GM23338 (cell line): ENCODE data around the gene PDXK. TPM values are rescaled to one million over a fixed set of nuclear protein-coding genes. Genes with fewer than 3 reads are reported as not detected.

Experiments
- ATAC-seq: fragments of 200-7000 bp; cut with Tn5 transposase; 3 replicates; pipeline ENCODE4 v1.9.1; 2020
- DNase-seq: peaks from one replicate; pipeline ENCODE4 v3.0.0-alpha.2; 2015; ENCODE audit warnings: low spot score
- H2AFZ ChIP-seq: fragments of 200-600 bp; sonication (generic); 2 replicates; pipeline ENCODE4 v1.8.0; 2016; ENCODE audit warnings: antibody characterized with exemption, mild to moderate bottlenecking, moderate library complexity
- H3F3A ChIP-seq: fragments of 200-600 bp; sonication (generic); replicated peaks from 2 replicates; pipeline ENCODE4 v1.8.0; 2017; ENCODE audit warnings: antibody characterized with exemption, mixed run types, low read depth
- H3K27ac ChIP-seq: fragments of 200-600 bp; sonication (generic); 2 replicates; pipeline ENCODE4 v1.6.1; 2016; ENCODE audit warnings: low read depth
- H3K27me3 ChIP-seq: fragments of 200-600 bp; sonication (generic); 2 replicates; pipeline ENCODE4 v1.8.0; 2016; ENCODE audit warnings: mild to moderate bottlenecking, mixed run types, moderate library complexity; ENCODE audit not compliant: insufficient read depth
- H3K36me3 ChIP-seq: fragments of 200-600 bp; sonication (generic); 2 replicates; pipeline ENCODE4 v1.8.0; 2016; ENCODE audit warnings: mild to moderate bottlenecking; ENCODE audit not compliant: insufficient read depth
- H3K4me1 ChIP-seq: fragments of 200-600 bp; sonication (generic); 2 replicates; pipeline ENCODE4 v1.8.0; 2016; ENCODE audit warnings: mild to moderate bottlenecking, moderate library complexity; ENCODE audit not compliant: insufficient read depth
- H3K4me2 ChIP-seq: fragments of 200-600 bp; sonication (generic); 2 replicates; pipeline ENCODE4 v1.7.1; 2017; ENCODE audit warnings: mixed run types
- H3K4me3 ChIP-seq: fragments of 200-600 bp; sonication (generic); 2 replicates; pipeline ENCODE4 v1.6.1; 2016; ENCODE audit warnings: mixed run types
- H3K79me2 ChIP-seq: fragments of 200-600 bp; sonication (generic); replicated peaks from 2 replicates; pipeline ENCODE4 v1.8.0; 2017; ENCODE audit warnings: mild to moderate bottlenecking; ENCODE audit not compliant: insufficient read depth
- H3K9me2 ChIP-seq: fragments of 200-600 bp; sonication (generic); 2 replicates; pipeline ENCODE4 v1.8.0; 2017; ENCODE audit not compliant: insufficient read depth
- H4K20me1 ChIP-seq: fragments of 200-600 bp; sonication (generic); replicated peaks from 2 replicates; pipeline ENCODE4 v1.8.0; 2017; ENCODE audit warnings: mild to moderate bottlenecking; ENCODE audit not compliant: insufficient read depth
- H3K27ac Mint-ChIP-seq: 2 replicates; pipeline ENCODE4 v1.8.0; 2020; ENCODE audit warnings: inconsistent platforms, mild to moderate bottlenecking, moderate library complexity, mixed read lengths
- H3K27me3 Mint-ChIP-seq: 3 replicates; pipeline ENCODE4 v1.8.0; 2022; ENCODE audit warnings: low read depth, mild to moderate bottlenecking, moderate library complexity, mixed read lengths, inconsistent platforms; ENCODE audit not compliant: insufficient read depth, poor library complexity
- H3K36me3 Mint-ChIP-seq: 3 replicates; pipeline ENCODE4 v1.8.0; 2021; ENCODE audit warnings: low read depth, mild to moderate bottlenecking, inconsistent platforms, moderate library complexity, mixed read lengths
- H3K4me1 Mint-ChIP-seq: 3 replicates; pipeline ENCODE4 v1.8.0; 2020; ENCODE audit warnings: mild to moderate bottlenecking, inconsistent platforms, mixed read lengths
- H3K4me3 Mint-ChIP-seq: 3 replicates; pipeline ENCODE4 v1.8.0; 2021; ENCODE audit warnings: moderate library complexity, mild to moderate bottlenecking, inconsistent platforms, mixed read lengths
- H3K9me3 Mint-ChIP-seq: 3 replicates; pipeline ENCODE4 v1.8.0; 2020; ENCODE audit warnings: moderate library complexity, mild to moderate bottlenecking, inconsistent platforms, mixed read lengths
- CREB1 ChIP-seq: fragments of 250-450 bp; sonication (Bioruptor Pico); IDR thresholded peaks from 2 replicates; pipeline ENCODE4 v1.5.0; 2020; ENCODE audit warnings: low read depth, mild to moderate bottlenecking, moderate library complexity
- EZH2 ChIP-seq: fragments of 200-600 bp; sonication (generic); IDR thresholded peaks from one replicate; pipeline ENCODE4 v1.8.0; 2017; ENCODE audit warnings: antibody characterized with exemption, mild to moderate bottlenecking, low read depth; ENCODE audit not compliant: unreplicated experiment
- EZH2phosphoT487 ChIP-seq: fragments of 200-600 bp; sonication (generic); IDR thresholded peaks from one replicate; pipeline ENCODE4 v1.8.1; 2018; ENCODE audit warnings: antibody characterized with exemption; ENCODE audit not compliant: unreplicated experiment
- JUNB ChIP-seq: IDR thresholded peaks from one replicate; pipeline ENCODE4 v1.6.1; 2016; ENCODE audit warnings: antibody characterized with exemption; ENCODE audit not compliant: unreplicated experiment
- NANOG ChIP-seq: IDR thresholded peaks from 2 replicates; pipeline ENCODE4 v1.6.1; 2016; ENCODE audit warnings: antibody characterized with exemption, borderline replicate concordance
- POLR2AphosphoS5 ChIP-seq: IDR thresholded peaks from 2 replicates; pipeline ENCODE4 v1.6.1; 2016; ENCODE audit warnings: antibody characterized with exemption, low read depth
- STAT1 ChIP-seq: IDR thresholded peaks from one replicate; pipeline ENCODE4 v1.6.1; 2016; ENCODE audit warnings: antibody characterized with exemption; ENCODE audit not compliant: unreplicated experiment
- ZNF114 ChIP-seq: fragments of 250-450 bp; sonication (Bioruptor Pico); IDR thresholded peaks from 2 replicates; pipeline ENCODE4 v1.5.0; 2020; ENCODE audit warnings: mild to moderate bottlenecking, moderate library complexity
- ZNF331 ChIP-seq: fragments of 250-450 bp; sonication (Bioruptor Pico); IDR thresholded peaks from 2 replicates; pipeline ENCODE4 v1.5.0; 2020; ENCODE audit warnings: low read depth, mild to moderate bottlenecking, moderate library complexity
- polyA plus RNA-seq: library from polyadenylated mRNA; unstranded; fragments of >200 nt; fragmentation: Nextera tagmentation; extraction: Ambion mirVana; gene quantifications from 2 replicates; pipeline ENCODE4 v1.2.1, GENCODE V29; 2016
- total RNA-seq: library from RNA; depleted of rRNA; stranded (reverse); fragments of >200 nt; shearing (Covaris generic); gene quantifications from 2 replicates; pipeline ENCODE4 v1.2.3, GENCODE V29; 2014
- TF ChIP-seq, protein P1 (sequence below), 2 experiments: fragments of 200-600 bp in 1 of 2; sonication (generic) in 1 of 2; conservative IDR thresholded peaks; 2 replicates each; pipeline versions ENCODE4 v1.5.1 to v1.6.1; 2016 to 2017; ENCODE audit warnings: antibody characterized with exemption in 2 of 2, low read depth in 2 of 2, mild to moderate bottlenecking in 2 of 2, moderate library complexity in 1 of 2
- TF ChIP-seq, protein P2 (sequence below): fragments of 250-450 bp; sonication (Bioruptor Pico); IDR thresholded peaks from 2 replicates; pipeline ENCODE4 v1.5.0; 2020; ENCODE audit warnings: mild to moderate bottlenecking, moderate library complexity
- TF ChIP-seq, protein P3 (sequence below): IDR thresholded peaks from 2 replicates; pipeline ENCODE4 v1.6.1; 2016; ENCODE audit warnings: antibody characterized with exemption
- TF ChIP-seq, protein P4 (sequence below): IDR thresholded peaks from one replicate; pipeline ENCODE4 v1.6.1; 2018; ENCODE audit warnings: antibody characterized with exemption; ENCODE audit not compliant: unreplicated experiment

PDXK gene
- total and polyA plus RNA-seq, 2 experiments from 2014 or later: 53.2 to 66.3 TPM

DNA sequence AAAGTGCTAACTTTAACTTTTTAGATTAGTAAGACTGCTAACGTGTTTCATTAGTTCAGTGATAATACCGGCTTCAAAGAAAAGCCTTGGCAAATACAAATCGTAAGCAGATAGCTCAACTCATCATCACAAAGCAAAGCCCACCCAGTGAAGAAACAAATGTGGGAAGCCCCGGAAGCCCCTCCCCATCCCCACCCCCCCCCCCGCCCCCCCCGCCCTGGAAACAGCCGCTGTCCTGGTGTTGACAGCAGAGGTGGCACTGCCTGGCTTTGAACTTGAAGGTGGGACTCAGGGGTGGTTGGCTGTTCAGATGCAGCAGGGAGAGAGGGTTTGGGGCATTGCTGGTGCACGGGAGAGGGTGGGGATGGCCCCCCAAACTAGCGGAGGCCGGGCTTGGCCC lies 14.1 kb downstream of the PDXK start:
- Mint-ChIP-seq H3K4me1 (peaks cover 21% of the 10 kb centered on the region), H3K4me3 (no peak overlapping the region), H3K27me3 (peaks cover 13% of the 10 kb centered on the region), H3K36me3 (peaks cover 4% of the 10 kb centered on the region; the same call in 2 of the 3 replicates), H3K27ac (no peak overlapping the region), H3K9me3 (no peaks in the 10 kb centered on the region; the same call in 2 of the 3 replicates)
- no peak overlapping the region for H3K4me3 ChIP-seq
- no peak overlapping the region for H3K4me2 ChIP-seq
- DNase-seq: no peak
- no peak overlapping the region for H3K27ac ChIP-seq
- TF ChIP-seq NANOG: no peak
- no peak for TF ChIP-seq ZNF114 (CRISPR knock-in tag)
- no peak for TF ChIP-seq JUNB
- no peak for TF ChIP-seq ZNF331 (CRISPR knock-in tag)
- TF ChIP-seq, protein P1, sequence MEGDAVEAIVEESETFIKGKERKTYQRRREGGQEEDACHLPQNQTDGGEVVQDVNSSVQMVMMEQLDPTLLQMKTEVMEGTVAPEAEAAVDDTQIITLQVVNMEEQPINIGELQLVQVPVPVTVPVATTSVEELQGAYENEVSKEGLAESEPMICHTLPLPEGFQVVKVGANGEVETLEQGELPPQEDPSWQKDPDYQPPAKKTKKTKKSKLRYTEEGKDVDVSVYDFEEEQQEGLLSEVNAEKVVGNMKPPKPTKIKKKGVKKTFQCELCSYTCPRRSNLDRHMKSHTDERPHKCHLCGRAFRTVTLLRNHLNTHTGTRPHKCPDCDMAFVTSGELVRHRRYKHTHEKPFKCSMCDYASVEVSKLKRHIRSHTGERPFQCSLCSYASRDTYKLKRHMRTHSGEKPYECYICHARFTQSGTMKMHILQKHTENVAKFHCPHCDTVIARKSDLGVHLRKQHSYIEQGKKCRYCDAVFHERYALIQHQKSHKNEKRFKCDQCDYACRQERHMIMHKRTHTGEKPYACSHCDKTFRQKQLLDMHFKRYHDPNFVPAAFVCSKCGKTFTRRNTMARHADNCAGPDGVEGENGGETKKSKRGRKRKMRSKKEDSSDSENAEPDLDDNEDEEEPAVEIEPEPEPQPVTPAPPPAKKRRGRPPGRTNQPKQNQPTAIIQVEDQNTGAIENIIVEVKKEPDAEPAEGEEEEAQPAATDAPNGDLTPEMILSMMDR (conservative IDR thresholded peaks at IDR 0.05; ENCODE audit: low read depth in 2 of 2): no peak
- no peak for TF ChIP-seq EZH2
- TF ChIP-seq POLR2AphosphoS5: no peak
- TF ChIP-seq STAT1: no peak
- TF ChIP-seq, protein P2, sequence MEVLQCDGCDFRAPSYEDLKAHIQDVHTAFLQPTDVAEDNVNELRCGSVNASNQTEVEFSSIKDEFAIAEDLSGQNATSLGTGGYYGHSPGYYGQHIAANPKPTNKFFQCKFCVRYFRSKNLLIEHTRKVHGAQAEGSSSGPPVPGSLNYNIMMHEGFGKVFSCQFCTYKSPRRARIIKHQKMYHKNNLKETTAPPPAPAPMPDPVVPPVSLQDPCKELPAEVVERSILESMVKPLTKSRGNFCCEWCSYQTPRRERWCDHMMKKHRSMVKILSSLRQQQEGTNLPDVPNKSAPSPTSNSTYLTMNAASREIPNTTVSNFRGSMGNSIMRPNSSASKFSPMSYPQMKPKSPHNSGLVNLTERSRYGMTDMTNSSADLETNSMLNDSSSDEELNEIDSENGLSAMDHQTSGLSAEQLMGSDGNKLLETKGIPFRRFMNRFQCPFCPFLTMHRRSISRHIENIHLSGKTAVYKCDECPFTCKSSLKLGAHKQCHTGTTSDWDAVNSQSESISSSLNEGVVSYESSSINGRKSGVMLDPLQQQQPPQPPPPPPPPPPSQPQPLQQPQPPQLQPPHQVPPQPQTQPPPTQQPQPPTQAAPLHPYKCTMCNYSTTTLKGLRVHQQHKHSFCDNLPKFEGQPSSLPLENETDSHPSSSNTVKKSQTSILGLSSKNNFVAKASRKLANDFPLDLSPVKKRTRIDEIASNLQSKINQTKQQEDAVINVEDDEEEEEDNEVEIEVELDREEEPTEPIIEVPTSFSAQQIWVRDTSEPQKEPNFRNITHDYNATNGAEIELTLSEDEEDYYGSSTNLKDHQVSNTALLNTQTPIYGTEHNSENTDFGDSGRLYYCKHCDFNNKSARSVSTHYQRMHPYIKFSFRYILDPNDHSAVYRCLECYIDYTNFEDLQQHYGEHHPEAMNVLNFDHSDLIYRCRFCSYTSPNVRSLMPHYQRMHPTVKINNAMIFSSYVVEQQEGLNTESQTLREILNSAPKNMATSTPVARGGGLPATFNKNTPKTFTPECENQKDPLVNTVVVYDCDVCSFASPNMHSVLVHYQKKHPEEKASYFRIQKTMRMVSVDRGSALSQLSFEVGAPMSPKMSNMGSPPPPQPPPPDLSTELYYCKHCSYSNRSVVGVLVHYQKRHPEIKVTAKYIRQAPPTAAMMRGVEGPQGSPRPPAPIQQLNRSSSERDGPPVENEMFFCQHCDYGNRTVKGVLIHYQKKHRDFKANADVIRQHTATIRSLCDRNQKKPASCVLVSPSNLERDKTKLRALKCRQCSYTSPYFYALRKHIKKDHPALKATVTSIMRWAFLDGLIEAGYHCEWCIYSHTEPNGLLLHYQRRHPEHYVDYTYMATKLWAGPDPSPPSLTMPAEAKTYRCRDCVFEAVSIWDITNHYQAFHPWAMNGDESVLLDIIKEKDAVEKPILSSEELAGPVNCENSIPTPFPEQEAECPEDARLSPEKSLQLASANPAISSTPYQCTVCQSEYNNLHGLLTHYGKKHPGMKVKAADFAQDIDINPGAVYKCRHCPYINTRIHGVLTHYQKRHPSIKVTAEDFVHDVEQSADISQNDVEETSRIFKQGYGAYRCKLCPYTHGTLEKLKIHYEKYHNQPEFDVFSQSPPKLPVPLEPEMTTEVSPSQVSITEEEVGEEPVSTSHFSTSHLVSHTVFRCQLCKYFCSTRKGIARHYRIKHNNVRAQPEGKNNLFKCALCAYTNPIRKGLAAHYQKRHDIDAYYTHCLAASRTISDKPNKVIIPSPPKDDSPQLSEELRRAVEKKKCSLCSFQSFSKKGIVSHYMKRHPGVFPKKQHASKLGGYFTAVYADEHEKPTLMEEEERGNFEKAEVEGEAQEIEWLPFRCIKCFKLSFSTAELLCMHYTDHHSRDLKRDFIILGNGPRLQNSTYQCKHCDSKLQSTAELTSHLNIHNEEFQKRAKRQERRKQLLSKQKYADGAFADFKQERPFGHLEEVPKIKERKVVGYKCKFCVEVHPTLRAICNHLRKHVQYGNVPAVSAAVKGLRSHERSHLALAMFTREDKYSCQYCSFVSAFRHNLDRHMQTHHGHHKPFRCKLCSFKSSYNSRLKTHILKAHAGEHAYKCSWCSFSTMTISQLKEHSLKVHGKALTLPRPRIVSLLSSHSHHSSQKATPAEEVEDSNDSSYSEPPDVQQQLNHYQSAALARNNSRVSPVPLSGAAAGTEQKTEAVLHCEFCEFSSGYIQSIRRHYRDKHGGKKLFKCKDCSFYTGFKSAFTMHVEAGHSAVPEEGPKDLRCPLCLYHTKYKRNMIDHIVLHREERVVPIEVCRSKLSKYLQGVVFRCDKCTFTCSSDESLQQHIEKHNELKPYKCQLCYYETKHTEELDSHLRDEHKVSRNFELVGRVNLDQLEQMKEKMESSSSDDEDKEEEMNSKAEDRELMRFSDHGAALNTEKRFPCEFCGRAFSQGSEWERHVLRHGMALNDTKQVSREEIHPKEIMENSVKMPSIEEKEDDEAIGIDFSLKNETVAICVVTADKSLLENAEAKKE (CRISPR knock-in tag): no peak
- no peak for TF ChIP-seq EZH2phosphoT487
- TF ChIP-seq, protein P3, sequence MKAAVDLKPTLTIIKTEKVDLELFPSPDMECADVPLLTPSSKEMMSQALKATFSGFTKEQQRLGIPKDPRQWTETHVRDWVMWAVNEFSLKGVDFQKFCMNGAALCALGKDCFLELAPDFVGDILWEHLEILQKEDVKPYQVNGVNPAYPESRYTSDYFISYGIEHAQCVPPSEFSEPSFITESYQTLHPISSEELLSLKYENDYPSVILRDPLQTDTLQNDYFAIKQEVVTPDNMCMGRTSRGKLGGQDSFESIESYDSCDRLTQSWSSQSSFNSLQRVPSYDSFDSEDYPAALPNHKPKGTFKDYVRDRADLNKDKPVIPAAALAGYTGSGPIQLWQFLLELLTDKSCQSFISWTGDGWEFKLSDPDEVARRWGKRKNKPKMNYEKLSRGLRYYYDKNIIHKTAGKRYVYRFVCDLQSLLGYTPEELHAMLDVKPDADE: no peak
- TF ChIP-seq, protein P4, sequence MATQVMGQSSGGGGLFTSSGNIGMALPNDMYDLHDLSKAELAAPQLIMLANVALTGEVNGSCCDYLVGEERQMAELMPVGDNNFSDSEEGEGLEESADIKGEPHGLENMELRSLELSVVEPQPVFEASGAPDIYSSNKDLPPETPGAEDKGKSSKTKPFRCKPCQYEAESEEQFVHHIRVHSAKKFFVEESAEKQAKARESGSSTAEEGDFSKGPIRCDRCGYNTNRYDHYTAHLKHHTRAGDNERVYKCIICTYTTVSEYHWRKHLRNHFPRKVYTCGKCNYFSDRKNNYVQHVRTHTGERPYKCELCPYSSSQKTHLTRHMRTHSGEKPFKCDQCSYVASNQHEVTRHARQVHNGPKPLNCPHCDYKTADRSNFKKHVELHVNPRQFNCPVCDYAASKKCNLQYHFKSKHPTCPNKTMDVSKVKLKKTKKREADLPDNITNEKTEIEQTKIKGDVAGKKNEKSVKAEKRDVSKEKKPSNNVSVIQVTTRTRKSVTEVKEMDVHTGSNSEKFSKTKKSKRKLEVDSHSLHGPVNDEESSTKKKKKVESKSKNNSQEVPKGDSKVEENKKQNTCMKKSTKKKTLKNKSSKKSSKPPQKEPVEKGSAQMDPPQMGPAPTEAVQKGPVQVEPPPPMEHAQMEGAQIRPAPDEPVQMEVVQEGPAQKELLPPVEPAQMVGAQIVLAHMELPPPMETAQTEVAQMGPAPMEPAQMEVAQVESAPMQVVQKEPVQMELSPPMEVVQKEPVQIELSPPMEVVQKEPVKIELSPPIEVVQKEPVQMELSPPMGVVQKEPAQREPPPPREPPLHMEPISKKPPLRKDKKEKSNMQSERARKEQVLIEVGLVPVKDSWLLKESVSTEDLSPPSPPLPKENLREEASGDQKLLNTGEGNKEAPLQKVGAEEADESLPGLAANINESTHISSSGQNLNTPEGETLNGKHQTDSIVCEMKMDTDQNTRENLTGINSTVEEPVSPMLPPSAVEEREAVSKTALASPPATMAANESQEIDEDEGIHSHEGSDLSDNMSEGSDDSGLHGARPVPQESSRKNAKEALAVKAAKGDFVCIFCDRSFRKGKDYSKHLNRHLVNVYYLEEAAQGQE: no peak
- TF ChIP-seq CREB1 (CRISPR knock-in tag): no peak
- no peaks in the 10 kb centered on the region for H3K27me3 ChIP-seq
- H3K79me2 ChIP-seq: peaks cover 38% of the 10 kb centered on the region
- no peak for ATAC-seq
- peaks cover 4% of the 10 kb centered on the region; the same call in 1 of the 2 replicates for H3F3A ChIP-seq
- peaks cover 8% of the 10 kb centered on the region for H4K20me1 ChIP-seq
- no peaks in the 10 kb centered on the region for H3K9me2 ChIP-seq
- no peak overlapping the region for H2AFZ ChIP-seq
- H3K36me3 ChIP-seq: no peaks in the 10 kb centered on the region
- peaks cover 2% of the 10 kb centered on the region; the same call in 1 of the 2 replicates for H3K4me1 ChIP-seq
